ENCODE measurements around the gene HIPK3. TPM values are rescaled to one million over a fixed set of nuclear protein-coding genes. Genes with fewer than 3 reads are reported as not detected.

The HIPK3 gene
- total RNA-seq, 4 donors from 2014 or later = 89.1 to 118 (median 107) TPM

- no peak overlapping the region for H3K4me3 ChIP-seq (ENCODE audit: low read depth, poor library complexity, severe bottlenecking)
- 77 to 80% methylated on average over 13 of the region's 13 CpGs for WGBS, 2 donors
- intact Hi-C loops (cut with DNase I; ENCODE audit: low total_unique reads) = no loop called here
- DNase-seq (ENCODE audit: low spot score in 2 of 2) = no peak
- TF ChIP-seq POLR2A (IDR thresholded peaks at IDR 0.05) (no peak), CTCF (IDR thresholded peaks at IDR 0.05) (no peak)
Measured at GRCh38 chr11:33390944-33391892, 134.0 kb downstream of the HIPK3 start.

GRCh38 chr11:33391893-33392251, 134.7 kb downstream of the HIPK3 start:
- TF ChIP-seq POLR2A (IDR thresholded peaks at IDR 0.05) (no peak), CTCF (IDR thresholded peaks at IDR 0.05) (no peak)
- no peak overlapping the region for H3K4me3 ChIP-seq (ENCODE audit: low read depth, poor library complexity, severe bottlenecking)
- intact Hi-C loops (cut with DNase I; ENCODE audit: low total_unique reads) = no loop called here
- 67 to 68% methylated on average over 2 of the region's 2 CpGs for WGBS, 2 donors
- no peak for DNase-seq (ENCODE audit: low spot score in 2 of 2)

- H3K4me3 ChIP-seq (ENCODE audit: low read depth, poor library complexity, severe bottlenecking) = no peak overlapping the region
- intact Hi-C loops (cut with DNase I; ENCODE audit: low total_unique reads) = no loop called here
- DNase-seq (ENCODE audit: low spot score in 2 of 2) = no peak
- no peak for TF ChIP-seq CTCF (IDR thresholded peaks at IDR 0.05)
- TF ChIP-seq POLR2A (IDR thresholded peaks at IDR 0.05) = no peak
- WGBS, 2 donors = 68 to 74% methylated on average over 6 of the region's 6 CpGs
Measured at GRCh38 chr11:33394431-33395109, 137.4 kb downstream of the HIPK3 start.

GRCh38 chr11:33396361-33396760, 139.2 kb downstream of the HIPK3 start:
- 90 to 95% methylated on average over 3 of the region's 3 CpGs for WGBS, 2 donors
- H3K4me3 ChIP-seq (ENCODE audit: low read depth, poor library complexity, severe bottlenecking) = no peak overlapping the region
- intact Hi-C loops (cut with DNase I; ENCODE audit: low total_unique reads) = no loop called here
- TF ChIP-seq CTCF (IDR thresholded peaks at IDR 0.05) = no peak
- no peak for TF ChIP-seq POLR2A (IDR thresholded peaks at IDR 0.05)
- DNase-seq (ENCODE audit: low spot score in 2 of 2) = no peak

GRCh38 chr11:33399421-33399820, 142.2 kb downstream of the HIPK3 start:
- intact Hi-C loops (cut with DNase I; ENCODE audit: low total_unique reads) = no loop called here
- no peak overlapping the region for H3K4me3 ChIP-seq (ENCODE audit: low read depth, poor library complexity, severe bottlenecking)
- 72 to 73% methylated on average over 4 of the region's 4 CpGs for WGBS, 2 donors
- no peak for DNase-seq (ENCODE audit: low spot score in 2 of 2)
- TF ChIP-seq CTCF (IDR thresholded peaks at IDR 0.05) (no peak), POLR2A (IDR thresholded peaks at IDR 0.05) (no peak)
